Esophagus squamous epithelium (tissue), 5 donors: Measurements from ENCODE around the gene ATP2A3. TPM values are rescaled to one million over a fixed set of nuclear protein-coding genes. Genes with fewer than 3 reads are reported as not detected.
"Not testable (repeated sequence)": the region's sequence is repeated elsewhere in the genome, so short reads cannot be mapped to it uniquely, and the experiment has no call there.

ENCODE experiments used
- DNase-seq: peaks from one replicate; lab custom pipeline; 2025; lab: John Stamatoyannopoulos, UW
- H3K27ac ChIP-seq, 4 donors: fragments of 200-600 bp; sonication (generic); one replicate each; pipeline ENCODE4 v1.5.1; 2016 to 2019; ENCODE audit warnings: mild to moderate bottlenecking in 1 of 4
- H3K27me3 ChIP-seq, 4 donors: fragments of 200-600 bp; sonication (generic); 1 replicate in 3 of 4; 2 replicates in 1 of 4; pipeline versions ENCODE4 v1.5.1 to v1.6.0; 2017 to 2021; ENCODE audit warnings: antibody characterized with exemption in 1 of 4
- H3K36me3 ChIP-seq, 3 donors: fragments of 200-600 bp; sonication (generic); one replicate each; pipeline ENCODE4 v1.5.1; 2016 to 2019
- H3K4me1 ChIP-seq, 3 donors: fragments of 200-600 bp; sonication (generic); one replicate each; pipeline ENCODE4 v1.5.1; 2017 to 2019
- H3K4me3 ChIP-seq, 4 donors: fragments of 200-600 bp; sonication (generic); 1 replicate in 3 of 4; 2 replicates in 1 of 4; pipeline ENCODE4 v1.5.1; 2016 to 2019; ENCODE audit warnings: mild to moderate bottlenecking in 2 of 4, moderate library complexity in 1 of 4
- H3K9me3 ChIP-seq, 3 donors: fragments of 200-600 bp; sonication (generic); one replicate each; pipeline ENCODE4 v1.5.1; 2016 to 2019
- POLR2A ChIP-seq, 4 donors: fragments of 450-650 bp; IDR thresholded peaks; one replicate each; pipeline ENCODE4 v1.6.1; 2017; ENCODE audit warnings: antibody characterized with exemption in 4 of 4, mild to moderate bottlenecking in 4 of 4, moderate library complexity in 3 of 4
- WGBS, 2 donors: methylation state at CpG; one replicate each; pipeline ENCODE4 v1.1.5; 2018; 5-methylcytosine and 5-hydroxymethylcytosine counted together
- intact Hi-C: fragments of 100-400 bp; cut with DNase I; formaldehyde crosslinking; loops from one replicate; pipeline ENCODE4 v1.15.0; 2022
- total RNA-seq, 4 donors: library from RNA; depleted of rRNA; stranded (reverse); fragments of >200 nt; gene quantifications; one replicate each; pipeline ENCODE4 v1.1.0, GENCODE V29; 2016
- TF ChIP-seq, protein P1 (sequence below), 6 experiments: fragments of 450-650 bp in 4 of 6; fragments of 200-600 bp in 2 of 6; sonication (generic) in 2 of 6; IDR thresholded peaks; one replicate each; pipeline ENCODE4 v1.5.1; 2016 to 2019; ENCODE audit warnings: antibody characterized with exemption in 6 of 6, mild to moderate bottlenecking in 4 of 6, moderate library complexity in 4 of 6
- donor health status: DM: yes; HTN: yes; CAD: no.

The ATP2A3 gene
- total RNA-seq, 4 donors from 2014 or later: 2.7 to 9.9 (median 5.3) TPM

DNA sequence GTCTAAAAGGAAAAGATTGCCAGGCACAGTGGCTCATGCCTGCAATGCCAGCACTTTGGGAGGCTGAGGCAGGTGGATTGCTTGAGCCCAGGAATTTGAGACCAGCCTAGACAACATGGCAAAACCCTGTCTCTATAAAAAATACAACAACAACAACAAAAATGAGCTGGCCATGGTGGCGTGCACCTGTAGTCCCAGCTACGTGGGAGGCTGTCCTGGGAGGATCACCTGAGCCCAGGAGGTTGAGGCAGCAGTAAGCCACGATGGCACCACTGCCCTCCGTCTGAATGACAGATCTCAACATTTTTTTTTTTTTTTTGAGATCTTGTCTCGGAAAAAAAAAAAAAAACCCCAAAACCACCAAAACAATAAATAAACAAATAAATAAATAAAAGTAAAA is 28.1 kb upstream of the ATP2A3 start:
- Histone ChIP-seq H3K27ac (no peak overlapping the region), H3K9me3 (peaks cover 0 to 2% (median 0%) of the 10 kb centered on the region in 3 donors), H3K4me3 (no peak overlapping the region), H3K27me3 (peaks cover 0 to 4% (median 0%) of the 10 kb centered on the region in 4 donors), H3K36me3 (no peaks in the 10 kb centered on the region), H3K4me1 (peaks cover 0 to 29% (median 8%) of the 10 kb centered on the region in 3 donors)
- WGBS, 2 donors: 66 to 82% methylated on average over 5 of the region's 5 CpGs
- TF ChIP-seq, protein P1, sequence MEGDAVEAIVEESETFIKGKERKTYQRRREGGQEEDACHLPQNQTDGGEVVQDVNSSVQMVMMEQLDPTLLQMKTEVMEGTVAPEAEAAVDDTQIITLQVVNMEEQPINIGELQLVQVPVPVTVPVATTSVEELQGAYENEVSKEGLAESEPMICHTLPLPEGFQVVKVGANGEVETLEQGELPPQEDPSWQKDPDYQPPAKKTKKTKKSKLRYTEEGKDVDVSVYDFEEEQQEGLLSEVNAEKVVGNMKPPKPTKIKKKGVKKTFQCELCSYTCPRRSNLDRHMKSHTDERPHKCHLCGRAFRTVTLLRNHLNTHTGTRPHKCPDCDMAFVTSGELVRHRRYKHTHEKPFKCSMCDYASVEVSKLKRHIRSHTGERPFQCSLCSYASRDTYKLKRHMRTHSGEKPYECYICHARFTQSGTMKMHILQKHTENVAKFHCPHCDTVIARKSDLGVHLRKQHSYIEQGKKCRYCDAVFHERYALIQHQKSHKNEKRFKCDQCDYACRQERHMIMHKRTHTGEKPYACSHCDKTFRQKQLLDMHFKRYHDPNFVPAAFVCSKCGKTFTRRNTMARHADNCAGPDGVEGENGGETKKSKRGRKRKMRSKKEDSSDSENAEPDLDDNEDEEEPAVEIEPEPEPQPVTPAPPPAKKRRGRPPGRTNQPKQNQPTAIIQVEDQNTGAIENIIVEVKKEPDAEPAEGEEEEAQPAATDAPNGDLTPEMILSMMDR (IDR thresholded peaks at IDR 0.05): no peak
- no peak for TF ChIP-seq POLR2A (IDR thresholded peaks at IDR 0.05)
- DNase-seq: no peak
- intact Hi-C loops: no loop called here

DNA sequence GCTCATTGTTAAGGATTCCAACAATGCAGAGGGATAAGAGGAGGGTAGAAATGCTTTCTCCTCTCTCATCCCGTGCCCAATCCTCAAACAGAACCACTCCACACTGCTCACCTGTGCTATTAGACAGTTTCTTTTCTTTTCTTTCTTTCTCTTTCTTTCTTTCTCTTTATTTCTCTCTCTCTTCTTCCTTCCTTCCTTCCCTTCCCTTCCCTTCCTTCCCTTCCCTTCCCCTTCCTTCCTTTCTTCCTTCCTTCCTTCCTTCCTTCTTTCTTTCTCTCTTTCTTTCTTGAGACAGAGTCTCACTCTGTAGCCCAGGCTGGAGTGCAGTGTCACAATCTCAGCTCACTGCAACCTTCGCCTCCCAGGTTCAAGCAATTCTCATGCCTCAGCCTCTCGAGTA is 27.5 kb upstream of the ATP2A3 start:
- H3K9me3 ChIP-seq, H3K4me3 ChIP-seq, DNase-seq, H3K36me3 ChIP-seq, H3K27ac ChIP-seq, H3K27me3 ChIP-seq, intact Hi-C loops: not testable (repeated sequence)
- 68 to 81% methylated on average over 3 of the region's 3 CpGs for WGBS, 2 donors
- H3K4me1 ChIP-seq: peaks cover 0 to 36% (median 11%) of the 10 kb centered on the region in 3 donors

DNA sequence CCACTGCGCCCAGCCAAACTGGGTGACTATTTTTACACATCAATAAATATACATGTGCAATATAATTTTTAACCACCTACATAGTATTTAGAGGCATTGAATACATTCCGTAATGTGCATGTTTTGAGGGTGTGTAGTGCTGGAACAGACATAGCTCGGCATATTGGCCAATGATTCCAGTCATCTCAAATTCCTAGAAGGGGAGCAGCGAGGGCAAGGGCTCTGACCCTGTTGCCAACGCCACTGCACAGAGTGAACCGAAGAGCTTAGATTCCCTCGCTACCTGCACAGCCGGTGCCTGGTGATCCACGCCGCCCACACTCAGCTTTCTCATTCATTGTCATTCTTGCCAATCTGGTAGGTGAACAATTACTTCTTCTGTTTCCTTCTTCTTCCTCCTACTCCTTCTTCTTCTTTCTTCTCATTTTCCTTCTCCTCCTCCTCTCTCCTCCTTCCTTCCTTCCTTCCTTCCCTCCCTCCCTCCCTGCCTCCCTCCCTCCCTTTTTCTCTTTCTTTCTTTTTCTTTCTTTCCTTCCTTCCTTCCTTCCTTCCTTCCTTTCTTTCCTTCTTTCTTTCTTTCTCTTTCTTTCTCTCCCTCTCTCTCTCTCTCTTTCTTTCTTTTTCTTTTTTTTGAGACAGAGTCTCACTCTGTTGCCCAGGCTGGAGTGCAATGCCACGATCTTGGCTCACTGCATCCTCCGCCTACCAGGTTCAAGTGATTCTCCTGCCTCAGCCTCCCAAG is 26.3 kb upstream of the ATP2A3 start:
- WGBS, 2 donors: 56 to 66% methylated on average over 10 to 12 of the region's 12 CpGs
- H3K4me1 ChIP-seq: peaks cover 0 to 47% (median 11%) of the 10 kb centered on the region in 3 donors
- no peaks in the 10 kb centered on the region for H3K36me3 ChIP-seq
- TF ChIP-seq, protein P1 (IDR thresholded peaks at IDR 0.05): no peak
- no peak for TF ChIP-seq POLR2A (IDR thresholded peaks at IDR 0.05)
- H3K9me3 ChIP-seq: peaks cover 0 to 2% (median 0%) of the 10 kb centered on the region in 3 donors
- peak overlapping the region in 1 of 4 donors; percentile 21 for H3K27ac ChIP-seq
- no peak overlapping the region for H3K4me3 ChIP-seq
- DNase-seq: no peak
- peaks cover 0 to 18% (median 0%) of the 10 kb centered on the region in 4 donors for H3K27me3 ChIP-seq
- intact Hi-C loops: no loop called here

DNA sequence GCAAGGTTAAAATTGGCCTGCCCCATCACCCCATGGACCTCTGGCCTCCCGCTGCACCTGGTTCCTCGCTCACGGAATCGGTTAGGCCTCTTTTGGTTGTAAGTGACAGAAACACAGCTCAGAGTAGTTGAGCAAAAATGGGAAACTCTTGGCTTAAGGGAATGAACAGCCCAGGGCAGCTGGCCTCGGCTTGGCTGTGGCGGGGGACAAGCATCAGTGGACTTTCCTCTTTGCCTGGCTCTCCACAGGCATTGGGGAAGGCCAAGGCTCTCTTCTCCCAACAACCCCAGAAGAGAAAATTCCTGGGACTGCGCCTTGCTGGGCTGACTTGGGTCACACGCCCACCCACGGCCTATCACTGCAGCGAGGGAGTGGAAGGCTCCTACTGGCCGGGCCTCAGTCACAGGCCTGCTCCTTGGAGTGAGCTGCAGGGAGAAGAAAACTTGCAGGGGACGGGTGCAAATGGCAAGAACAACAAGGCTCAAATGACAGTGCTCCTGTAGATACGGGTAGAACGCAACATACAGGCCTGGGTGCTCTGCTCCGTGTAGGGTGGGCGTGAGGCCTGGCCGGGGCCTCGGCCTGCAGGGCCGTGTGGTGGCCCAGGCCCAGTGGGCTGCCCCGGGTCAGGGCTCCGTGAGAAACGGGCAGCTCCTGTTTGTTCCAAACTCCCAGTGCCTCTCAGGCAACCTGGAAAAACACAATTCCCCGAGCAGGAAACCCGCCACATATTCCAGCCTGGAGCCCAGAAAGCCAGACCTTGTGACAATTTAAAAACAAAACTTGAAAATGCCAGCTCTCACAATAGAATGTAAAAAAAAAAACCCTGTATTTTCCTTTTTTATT is 25.0 kb upstream of the ATP2A3 start:
- intact Hi-C loops: no loop called here
- peaks cover 0 to 27% (median 0%) of the 10 kb centered on the region in 4 donors for H3K27me3 ChIP-seq
- H3K9me3 ChIP-seq: no peaks in the 10 kb centered on the region
- TF ChIP-seq, protein P1 (IDR thresholded peaks at IDR 0.05): no peak
- no peak for TF ChIP-seq POLR2A (IDR thresholded peaks at IDR 0.05)
- no peak for DNase-seq
- H3K36me3 ChIP-seq: no peaks in the 10 kb centered on the region
- 89 to 91% methylated on average over 10 to 20 of the region's 24 CpGs for WGBS, 2 donors
- H3K4me3 ChIP-seq: no peak overlapping the region
- H3K27ac ChIP-seq: peak overlapping the region in 2 of 4 donors; percentile 20 to 36
- H3K4me1 ChIP-seq: peaks cover 0 to 51% (median 11%) of the 10 kb centered on the region in 3 donors

DNA sequence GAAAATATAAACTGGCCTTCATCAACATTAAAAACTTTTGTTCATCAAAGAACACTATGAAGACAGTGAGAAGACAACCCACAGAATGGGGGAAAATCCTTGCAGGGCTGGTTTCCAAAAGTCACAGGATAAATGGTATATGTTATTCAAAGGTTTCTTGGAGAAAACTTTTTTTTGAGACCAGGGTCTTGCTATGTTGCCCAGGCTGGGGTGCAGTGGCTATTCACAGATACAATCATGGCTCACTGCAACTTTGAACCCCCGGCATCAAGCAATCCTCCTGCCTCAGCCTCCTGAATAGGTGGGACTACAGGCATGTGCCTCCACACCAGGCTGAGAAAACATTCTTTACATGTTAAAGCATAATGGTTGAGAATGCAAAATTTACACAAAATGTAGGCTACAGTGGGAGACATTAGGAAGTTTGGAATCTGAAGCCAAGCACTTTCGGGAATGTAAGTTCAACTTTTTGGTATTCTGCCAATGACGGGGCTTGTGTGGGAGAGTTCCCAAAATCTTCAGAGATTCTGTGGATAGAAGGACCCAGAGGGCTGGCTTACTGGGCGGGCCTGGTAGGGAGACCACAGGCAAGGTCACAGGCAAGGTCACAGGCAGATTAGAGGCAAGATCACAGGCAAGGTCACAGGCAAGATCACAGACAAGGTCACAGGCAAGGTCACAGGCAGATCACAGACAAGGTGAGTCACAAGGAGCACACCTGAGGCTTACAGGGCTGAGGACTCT is 24.2 kb upstream of the ATP2A3 start:
- Histone ChIP-seq H3K36me3 (no peaks in the 10 kb centered on the region), H3K4me1 (peaks cover 0 to 58% (median 14%) of the 10 kb centered on the region in 3 donors), H3K27ac (peak overlapping the region in 1 of 4 donors; percentile 36), H3K9me3 (no peaks in the 10 kb centered on the region), H3K27me3 (peaks cover 0 to 31% (median 0%) of the 10 kb centered on the region in 4 donors), H3K4me3 (no peak overlapping the region)
- 59% methylated on average over 4 of the region's 4 CpGs for WGBS, 2 donors
- intact Hi-C loops: no loop called here
- no peak for TF ChIP-seq POLR2A (IDR thresholded peaks at IDR 0.05)
- TF ChIP-seq, protein P1 (IDR thresholded peaks at IDR 0.05): no peak
- DNase-seq: no peak
